GM21360 (cell line): ENCODE data around the gene ADARB2.
"Not testable (repeated sequence)": the region's sequence is repeated elsewhere in the genome, so short reads cannot be mapped to it uniquely, and the experiment has no call there.

ENCODE experiments used
- ATAC-seq: cut with Tn5 transposase; IDR thresholded peaks from one replicate; pipeline ENCODE4 v1.9.1; 2021; ENCODE audit warnings: mild to moderate bottlenecking, moderate library complexity; ENCODE audit not compliant: unreplicated experiment

ADARB2 gene

DNA sequence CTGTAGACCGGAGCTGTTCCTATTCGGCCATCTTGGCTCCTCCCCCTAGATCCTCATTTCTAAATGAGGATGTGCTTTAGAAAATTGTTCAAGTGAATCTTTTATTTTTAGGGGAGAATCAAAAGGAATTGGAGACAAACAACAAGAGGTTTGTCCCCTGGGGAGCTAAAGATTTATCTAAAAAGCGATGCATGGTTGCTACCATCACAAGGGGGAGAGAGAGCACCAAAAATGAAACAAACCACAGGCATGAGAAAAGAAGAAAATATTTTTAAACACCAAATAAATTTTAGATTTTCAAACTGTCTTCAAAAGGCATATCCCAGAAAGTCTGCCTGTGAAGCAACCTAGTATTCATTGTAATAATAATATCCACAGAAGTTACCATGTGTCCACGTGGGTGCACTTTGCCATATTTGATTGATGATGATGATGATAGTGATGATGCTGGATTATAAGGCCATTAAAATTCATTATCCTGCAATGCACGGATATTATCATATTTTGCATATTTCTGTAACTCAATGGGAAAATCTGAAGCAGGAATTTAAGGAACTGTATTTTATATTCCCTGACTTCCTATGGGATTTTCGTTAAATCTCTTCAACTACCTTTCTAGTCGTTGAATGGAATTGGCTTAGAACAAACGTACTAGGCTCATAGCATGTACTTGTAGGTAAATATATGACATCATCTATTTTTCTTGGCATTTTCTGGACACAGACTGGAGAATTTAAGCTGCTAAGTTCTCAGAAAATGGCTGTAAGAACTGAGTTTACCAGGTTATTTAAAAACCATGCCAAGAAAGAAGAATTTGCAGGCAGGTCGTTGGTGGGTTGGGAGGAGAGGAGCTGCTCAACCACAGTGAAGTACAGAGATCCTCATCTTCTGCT lies 509.6 kb downstream of the ADARB2 start:
- no peak for ATAC-seq

DNA sequence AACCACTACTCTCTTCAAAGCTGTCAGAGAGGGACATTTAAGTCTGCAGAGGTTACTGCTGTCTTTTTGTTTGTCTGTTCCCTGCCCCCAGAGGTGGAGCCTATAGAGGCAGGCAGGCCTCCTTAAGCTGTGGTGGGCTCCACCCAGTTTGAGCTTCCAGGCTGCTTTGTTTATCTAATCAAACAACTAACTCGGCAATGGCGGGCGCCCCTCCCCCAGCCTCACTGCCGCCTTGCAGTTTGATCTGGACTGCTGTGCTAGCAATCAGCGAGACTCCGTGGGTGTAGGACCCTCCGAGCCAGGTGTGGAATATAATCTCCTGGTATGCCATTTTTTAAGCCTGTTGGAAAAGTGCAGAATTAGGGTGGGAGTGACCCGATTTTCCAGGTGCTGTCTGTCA lies 510.4 kb downstream of the ADARB2 start:
- ATAC-seq, result not testable (repeated sequence)

DNA sequence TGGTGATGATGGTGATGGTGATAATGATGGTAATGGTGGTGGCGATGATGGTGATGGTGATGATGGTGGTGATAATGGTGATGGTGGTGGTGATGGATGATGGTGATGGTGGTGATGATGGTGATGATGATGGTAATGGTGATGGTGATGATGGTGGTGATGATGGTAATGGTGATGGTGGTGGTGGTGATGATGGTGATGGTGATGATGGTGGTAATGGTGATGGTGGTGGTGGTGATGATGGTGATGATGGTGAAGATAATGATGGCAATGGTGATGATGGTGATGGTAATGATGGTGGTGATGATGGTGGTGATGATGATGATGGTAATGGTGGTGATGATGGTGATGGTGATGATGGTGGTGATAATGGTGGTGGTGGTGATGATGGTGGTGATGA lies 517.5 kb downstream of the ADARB2 start:
- not testable (repeated sequence) for ATAC-seq

DNA sequence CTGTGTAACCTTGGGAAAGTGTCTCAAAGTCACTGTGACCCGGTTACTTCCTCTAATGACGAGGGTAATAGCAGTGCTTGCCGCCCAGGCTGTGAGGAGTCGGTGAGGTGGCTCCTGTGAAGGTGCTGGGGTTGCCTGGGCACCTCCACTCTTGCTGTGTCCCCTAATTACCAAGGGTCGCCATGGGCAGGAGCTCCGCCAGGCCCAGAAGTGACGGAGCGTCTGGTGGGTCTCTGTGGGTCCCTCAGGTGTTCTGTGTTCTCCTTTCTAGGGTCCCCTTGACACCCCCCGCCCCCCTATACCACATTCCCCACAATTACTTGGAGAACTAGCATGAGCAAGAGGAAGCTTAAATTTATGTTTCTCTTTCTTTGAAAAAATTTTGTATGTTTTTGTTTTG lies 519.7 kb downstream of the ADARB2 start:
- ATAC-seq, result no peak

DNA sequence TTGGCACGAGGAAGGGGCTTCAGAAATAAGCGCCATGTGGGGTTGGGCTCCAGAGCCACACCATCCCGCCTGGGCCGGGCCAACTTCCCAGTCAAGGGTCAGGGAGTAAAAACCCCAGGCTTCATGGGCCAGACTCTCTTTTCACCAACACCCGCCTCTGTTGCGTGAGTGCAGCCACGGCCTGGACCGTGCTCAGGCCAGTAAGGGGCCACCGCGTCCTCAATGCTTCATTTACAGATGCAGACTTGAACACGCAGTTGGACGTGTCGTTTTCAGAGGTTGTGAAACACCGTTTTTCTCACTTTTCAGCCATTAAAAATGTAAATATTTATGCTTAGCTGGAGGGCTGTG lies 520.1 kb downstream of the ADARB2 start:
- no peak for ATAC-seq

DNA sequence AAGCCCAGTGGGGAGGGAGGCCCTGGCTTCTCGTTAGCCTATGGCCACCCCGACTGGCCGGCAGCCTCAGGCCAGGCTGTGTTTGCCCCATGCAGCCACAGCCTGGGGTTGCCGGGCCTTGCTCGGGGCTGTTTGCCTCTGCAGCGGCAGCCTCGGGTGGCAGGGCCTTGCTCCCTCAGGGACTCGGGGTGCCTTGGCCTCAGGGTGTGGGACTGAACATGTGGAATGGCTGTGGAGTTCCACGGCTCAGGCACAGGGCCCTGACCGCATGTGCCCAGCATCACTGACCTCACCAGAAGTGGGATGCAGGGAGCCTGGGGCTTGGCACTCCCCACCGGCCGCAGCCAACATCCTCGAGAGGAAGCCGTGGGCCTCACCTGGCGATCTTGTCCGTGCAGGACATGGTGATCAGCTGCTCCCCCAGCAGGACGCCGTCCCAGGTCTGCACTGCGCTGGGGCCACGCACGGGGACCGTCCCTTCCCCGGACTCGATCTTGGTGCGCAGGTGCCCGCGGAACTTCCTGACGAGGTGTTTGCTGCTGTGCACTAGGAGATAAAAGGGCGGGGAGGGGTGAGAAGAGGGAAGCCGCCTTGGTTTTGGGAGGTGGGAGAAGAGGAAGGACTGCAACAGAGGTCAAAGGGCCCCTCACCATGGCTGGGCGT lies 520.6 kb downstream of the ADARB2 start:
- no peak for ATAC-seq

DNA sequence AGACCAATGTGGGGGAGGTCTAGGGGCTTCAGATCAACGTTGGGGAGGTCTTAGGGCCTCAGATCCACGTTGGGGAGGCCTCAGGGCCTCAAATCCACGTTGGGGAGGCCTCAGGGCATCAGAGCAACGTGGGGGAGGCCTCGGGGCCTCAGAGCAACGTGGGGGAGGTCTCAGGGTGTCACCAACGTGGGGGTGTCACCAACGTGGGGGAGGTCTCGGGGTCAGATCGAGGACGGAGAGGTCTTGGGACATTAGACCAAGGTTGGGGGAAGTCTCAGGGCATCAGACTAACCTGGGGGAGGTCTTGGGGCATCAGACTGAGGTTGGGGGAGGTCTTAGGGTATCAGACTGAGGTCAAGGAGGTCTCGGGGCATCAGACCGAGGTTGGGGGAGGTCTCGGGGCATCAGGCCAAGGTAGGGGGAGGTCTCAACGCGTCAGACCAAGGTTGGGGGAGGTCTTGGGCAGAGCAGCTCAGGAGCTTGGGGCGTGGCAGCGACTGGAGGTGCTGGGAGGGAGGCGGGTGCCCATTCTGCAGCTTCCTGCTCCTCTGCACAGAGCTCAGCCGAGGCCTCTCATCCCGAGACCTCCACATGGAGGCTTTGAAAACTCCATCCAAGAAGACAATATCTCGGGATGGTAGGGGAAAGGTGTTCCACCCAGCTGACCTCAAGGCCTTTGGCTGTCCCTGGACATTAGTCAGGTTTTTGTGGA lies 521.3 kb downstream of the ADARB2 start:
- no peak for ATAC-seq

DNA sequence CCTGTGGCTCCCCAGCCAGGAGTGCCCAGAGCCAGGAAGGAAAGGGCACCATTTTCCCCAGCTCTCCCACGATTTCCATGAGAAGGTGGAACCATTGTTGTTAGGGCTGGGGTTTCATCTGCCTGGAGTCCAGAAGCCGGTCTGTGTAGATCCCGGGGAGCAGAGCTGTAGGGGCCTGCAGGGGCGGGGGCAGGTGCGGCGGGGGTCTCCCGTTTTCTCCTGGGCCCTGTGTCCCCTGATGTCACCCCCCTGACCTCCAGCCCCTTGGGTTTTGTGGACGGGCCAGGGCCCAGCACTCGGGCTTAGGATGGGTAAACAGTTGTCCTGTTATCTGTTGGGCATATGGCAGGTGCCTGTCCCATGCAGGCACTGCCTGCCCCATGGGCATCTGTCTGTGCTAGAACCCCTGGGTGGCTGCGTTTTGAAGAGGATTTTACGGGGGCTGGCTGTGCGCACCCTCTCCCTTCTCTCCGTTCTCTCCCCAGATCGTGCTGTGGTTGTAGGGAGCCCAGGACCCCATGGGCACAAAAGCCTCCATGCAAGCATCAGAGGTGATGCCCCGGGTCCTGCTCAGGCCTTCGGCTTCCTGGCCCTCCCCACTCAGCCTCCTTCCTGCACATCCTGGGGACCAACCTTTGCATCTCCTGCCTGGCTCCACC lies 522.3 kb downstream of the ADARB2 start:
- no peak for ATAC-seq

DNA sequence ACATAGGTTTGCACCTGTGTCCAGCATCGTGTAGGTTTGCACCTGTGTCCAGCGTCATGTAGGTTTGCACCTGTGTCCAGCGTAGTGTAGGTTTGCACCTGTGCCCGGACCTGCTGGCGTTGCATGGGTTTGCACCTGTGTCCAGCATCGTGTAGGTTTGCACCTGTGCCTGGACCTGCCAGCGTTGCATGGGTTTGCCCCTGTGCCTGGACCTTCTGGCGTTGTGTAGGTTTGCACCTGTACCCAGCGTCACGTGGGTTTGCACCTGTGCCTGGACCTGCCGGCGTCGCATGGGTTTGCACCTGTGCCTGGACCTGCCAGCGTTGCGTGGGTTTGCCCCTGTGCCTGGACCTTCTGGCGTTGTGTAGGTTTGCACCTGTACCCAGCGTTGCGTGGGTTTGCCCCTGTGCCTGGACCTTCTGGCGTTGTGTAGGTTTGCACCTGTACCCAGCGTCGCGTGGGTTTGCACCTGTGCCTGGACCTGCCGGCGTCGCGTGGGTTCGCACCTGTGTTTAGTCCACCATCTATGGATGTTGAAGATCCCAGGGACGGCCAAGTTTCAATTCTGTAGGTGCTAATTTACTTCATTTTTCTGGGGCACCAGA lies 523.2 kb downstream of the ADARB2 start:
- ATAC-seq, result no peak

DNA sequence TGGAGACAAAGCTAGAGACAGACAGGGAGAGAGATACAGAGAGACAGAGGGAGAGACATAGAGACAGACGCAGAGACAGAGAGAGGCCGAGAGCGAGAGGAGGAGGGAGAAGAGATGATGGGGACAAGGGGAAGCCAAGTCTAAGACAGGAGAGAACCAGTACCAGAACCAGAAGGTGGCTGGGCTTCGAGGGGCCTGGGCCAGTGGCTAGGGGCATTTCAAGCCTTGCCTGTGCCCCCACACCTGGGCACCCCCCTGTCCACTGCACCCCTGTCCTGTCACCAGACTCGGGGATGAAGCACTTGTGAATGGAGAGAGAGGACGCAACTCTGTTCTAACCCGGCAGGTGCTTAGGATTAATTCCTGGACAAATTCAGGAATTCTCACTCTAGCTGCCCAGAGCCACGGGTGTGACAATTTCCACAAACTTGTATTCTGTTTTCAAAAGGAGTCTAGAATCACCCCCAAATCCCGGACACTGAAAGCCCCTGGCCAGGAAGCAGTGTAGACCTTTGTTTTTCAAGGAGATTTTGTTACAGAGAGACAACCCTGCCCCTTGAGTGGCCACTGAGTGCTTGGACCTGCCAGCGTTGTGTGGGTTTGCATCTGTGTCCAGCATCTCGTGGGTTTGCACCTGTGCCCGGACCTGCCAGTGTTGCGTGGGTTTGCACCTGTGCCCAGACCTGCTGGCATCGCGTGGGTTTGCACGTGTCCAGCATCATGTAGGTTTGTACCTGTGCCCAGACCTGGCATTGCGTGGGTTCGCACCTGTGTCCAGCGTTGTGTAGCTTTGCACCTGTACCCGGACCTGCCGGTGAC lies 523.9 kb downstream of the ADARB2 start:
- ATAC-seq, result no peak

DNA sequence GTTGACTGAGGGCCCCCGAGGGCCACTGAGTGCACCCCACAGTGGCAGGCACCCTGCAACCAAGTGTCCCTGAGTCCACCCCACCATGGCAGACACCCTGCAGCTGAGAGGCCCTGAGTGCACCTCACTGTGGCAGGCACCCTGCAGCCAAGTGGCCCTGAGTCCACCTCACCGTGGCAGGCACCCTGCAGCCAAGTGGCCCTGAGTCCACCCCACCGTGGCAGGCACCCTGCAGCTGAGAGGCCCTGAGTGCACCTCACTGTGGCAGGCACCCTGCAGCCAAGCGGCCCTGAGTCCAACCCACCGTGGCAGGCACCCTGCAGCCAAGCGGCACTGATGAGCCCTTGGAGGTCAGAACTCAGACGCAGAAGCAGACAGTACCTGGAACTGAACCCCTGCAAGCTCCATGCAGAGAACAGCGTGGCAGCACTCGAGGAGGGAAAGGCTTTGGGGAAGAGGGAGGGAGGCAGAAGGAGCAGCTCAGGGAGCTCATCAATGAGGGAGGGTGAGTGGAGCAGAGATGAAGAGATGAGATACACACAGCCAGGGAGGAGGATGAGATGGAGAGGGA lies 524.7 kb downstream of the ADARB2 start:
- no peak for ATAC-seq

DNA sequence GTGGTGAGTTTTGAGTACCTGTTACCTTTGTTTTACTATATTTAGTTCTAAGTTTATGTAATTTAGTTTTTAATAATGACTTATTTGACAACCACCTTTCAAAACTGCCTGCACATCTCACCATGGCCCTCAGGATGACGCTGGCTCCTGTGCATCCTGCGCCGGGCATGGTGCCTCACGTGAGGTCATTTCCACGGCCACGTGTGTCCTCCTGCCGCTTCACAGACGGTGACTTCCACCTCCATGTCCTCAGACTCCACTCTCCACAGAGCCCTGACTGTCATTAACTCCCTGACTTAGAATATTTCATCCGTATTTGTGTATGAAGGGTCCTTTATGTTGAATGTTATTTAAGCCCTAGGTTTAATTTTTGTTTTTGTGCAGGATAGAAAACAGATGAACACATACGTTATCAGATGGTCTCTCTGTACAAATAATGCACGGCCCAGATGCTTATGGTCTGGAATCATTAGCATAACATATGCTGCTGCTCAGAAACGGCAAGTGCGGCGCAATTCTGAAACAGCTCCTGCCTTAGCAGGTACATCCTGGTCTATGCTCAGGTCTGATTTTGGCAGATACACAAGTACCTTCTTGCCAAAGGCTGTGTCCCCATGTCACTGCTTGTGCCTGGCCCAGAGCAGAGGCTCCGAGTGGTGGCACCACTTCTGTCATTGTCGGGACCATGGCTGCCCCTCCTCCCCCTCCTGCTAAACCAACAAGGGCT lies 525.3 kb downstream of the ADARB2 start:
- no peak for ATAC-seq

DNA sequence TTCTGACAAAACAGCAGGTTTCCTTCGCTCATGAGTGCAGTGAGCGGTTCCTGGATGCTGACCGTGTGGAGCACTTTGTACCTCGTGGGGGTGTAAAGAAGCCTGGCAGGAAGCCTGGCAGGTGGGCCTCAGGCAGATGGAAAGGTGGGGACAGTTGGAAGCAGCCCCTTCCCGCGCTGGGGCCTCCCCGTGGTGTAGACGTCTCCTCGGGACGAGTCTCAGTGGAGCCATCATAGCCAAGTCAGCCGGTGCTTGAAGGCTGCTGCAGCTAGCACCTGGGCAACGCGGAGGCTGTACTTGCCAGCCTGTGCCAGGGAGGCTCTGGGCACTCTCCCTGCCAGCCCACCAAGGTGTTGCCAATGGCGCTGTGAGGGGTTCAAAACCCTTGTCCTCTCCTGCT lies 526.7 kb downstream of the ADARB2 start:
- no peak for ATAC-seq

DNA sequence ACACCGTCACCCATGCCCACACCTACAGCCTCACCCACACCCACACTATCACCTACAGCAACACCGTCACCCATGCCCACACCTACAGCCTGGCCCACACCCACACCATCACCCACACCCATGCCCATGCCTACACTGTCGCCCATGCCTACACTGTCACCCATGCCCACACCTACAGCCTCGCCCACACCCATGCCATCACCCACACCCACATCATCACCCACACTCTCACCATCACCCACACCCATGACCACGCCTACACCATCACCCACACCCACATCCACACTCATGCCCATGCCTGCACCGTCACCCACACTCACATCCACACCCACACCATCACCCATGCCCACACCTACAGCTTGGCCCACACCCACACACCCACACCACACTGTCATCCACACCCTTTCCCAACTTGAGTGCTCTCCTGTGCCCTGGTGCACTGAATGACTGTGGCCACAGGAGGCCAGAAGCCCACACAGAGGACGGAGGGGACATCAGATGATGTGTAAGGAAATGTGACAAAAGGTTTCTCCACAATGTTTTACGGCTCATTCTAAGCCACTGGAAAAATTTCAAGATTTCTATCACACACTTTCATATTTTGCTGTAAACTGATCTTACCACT lies 527.9 kb downstream of the ADARB2 start:
- ATAC-seq, result no peak

DNA sequence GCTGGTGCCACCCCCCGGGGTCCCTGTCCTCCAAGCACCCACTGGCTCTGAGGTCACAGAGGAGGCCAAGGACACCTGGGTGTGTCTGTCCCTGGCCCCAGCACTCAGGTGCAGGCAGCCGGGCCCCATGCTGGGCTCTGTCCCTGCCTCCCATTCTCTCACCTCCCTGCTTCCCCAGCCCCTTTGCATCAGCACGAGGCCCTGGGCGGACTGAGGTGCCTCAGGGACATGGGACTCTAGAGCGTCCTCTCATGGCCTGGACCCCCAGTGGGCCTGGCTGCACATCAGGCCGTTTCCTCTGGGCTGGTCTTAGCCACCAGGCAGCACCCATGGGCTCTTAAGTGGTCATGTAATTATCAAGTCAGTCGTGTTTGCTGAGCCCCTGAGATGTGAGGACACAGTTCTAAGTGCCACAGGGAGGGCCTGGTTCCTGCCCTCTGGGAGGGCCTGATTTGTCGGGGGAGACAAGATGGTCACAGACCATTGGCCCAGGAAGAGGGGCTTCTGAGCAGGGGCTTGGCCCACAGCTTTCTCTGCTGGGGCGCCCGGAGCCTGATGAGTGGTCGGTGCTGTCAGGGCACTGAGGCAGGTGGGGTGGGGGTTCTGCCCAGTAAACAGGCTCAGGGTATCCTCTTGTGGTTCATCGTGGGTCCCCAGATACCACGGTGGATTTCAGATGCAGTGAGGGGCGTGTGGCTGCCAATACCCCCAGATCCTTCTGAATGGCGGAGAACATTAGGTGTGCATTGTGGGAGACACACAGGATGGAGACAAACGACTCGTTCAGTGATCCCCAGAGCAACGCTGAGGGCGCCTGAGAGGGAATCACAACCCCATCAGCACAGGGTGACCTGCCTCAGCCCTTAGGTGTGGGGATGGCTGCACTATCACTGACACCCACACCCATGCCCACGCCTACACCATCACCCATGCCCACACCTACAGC lies 528.7 kb downstream of the ADARB2 start:
- no peak for ATAC-seq

DNA sequence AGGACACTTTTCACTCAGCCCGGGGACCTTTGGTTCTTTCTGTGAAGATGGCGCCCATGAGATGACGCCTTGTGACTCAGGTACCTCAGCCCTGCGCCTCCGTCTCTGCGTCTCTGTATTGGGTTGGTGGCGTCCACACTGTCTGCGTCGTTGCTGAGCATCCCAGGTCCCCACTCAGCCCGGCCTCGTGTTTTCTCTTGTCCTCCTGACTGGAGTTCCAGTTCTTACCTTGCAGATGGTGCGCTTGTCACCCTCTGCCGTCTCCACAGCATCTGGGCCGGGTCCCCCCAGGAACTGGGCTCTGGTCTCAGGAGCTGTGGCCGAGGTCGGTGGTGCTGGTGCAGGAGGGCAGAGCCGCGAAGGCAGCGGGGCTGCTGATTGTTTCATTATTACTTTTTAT lies 530.7 kb downstream of the ADARB2 start:
- no peak for ATAC-seq

DNA sequence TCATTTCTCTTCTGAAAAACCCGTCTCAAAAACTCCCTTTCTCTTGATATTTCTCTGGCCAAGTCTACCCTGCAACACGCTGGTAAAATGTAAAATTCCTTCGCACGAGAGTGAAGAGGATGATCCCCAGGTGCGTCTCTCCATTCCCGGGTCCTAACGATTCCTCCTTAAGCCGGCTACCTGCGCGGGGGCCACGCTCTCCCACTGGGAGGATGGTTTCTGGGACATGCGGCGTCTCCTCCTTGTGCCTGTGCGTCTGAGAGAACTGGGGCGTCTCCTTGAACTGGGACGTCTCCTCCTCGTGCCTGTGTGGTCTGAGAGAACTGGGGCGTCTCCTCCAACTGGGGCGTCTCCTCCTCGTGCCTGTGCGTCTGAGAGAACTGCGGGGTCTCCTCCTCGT lies 531.2 kb downstream of the ADARB2 start:
- ATAC-seq, result no peak
